Naive B cell (primary cell): Measurements from ENCODE around the gene ZNF700. TPM values are rescaled to one million over a fixed set of nuclear protein-coding genes. Genes with fewer than 3 reads are reported as not detected.
"Not testable (repeated sequence)": the region's sequence is repeated elsewhere in the genome, so short reads cannot be mapped to it uniquely, and the experiment has no call there.

Experiments used
- ATAC-seq, 2 donors: fragments of 150-1000 bp; cut with Tn5 transposase; 2 replicates each; pipeline ENCODE4 v1.10.0; 2021; ENCODE audit warnings: low read depth in 2 of 2, mild to moderate bottlenecking in 2 of 2, moderate library complexity in 2 of 2
- DNase-seq: peaks from one replicate; pipeline ENCODE4 v3.0.0; 2022
- H3K27ac Mint-ChIP-seq, 6 donors: one replicate each; pipeline ENCODE4 v1.8.0; 2020 to 2022; ENCODE audit warnings: mild to moderate bottlenecking in 6 of 6, mixed read lengths in 6 of 6, moderate library complexity in 5 of 6, inconsistent platforms in 2 of 6
- H3K27me3 Mint-ChIP-seq, 3 donors: one replicate each; pipeline ENCODE4 v1.8.0; 2021 to 2022; ENCODE audit warnings: mixed read lengths in 3 of 3, mild to moderate bottlenecking in 1 of 3
- H3K36me3 Mint-ChIP-seq, 2 donors: one replicate each; pipeline ENCODE4 v1.8.0; 2020 to 2022; ENCODE audit warnings: mixed read lengths in 2 of 2, inconsistent platforms in 1 of 2, mild to moderate bottlenecking in 1 of 2
- H3K4me1 Mint-ChIP-seq, 3 donors: one replicate each; pipeline ENCODE4 v1.8.0; 2020 to 2022; ENCODE audit warnings: mixed read lengths in 3 of 3, inconsistent platforms in 1 of 3, mild to moderate bottlenecking in 1 of 3, moderate library complexity in 1 of 3
- H3K4me3 Mint-ChIP-seq, 8 donors: one replicate each; pipeline ENCODE4 v1.8.0; 2020 to 2022; ENCODE audit warnings: mild to moderate bottlenecking in 8 of 8, mixed read lengths in 8 of 8, moderate library complexity in 8 of 8, inconsistent platforms in 2 of 8
- H3K9me3 Mint-ChIP-seq, 7 donors: one replicate each; pipeline ENCODE4 v1.8.0; 2020 to 2022; ENCODE audit warnings: mixed read lengths in 7 of 7, mild to moderate bottlenecking in 5 of 7, inconsistent platforms in 2 of 7, moderate library complexity in 1 of 7
- polyA plus RNA-seq, 6 donors: library from polyadenylated mRNA; unstranded; fragments of 300-500 nt; fragmentation: Illumina TruSeq; gene quantifications; one replicate each; pipeline ENCODE4 v1.2.3, GENCODE V29; 2021; ENCODE audit warnings: low read depth in 6 of 6

Gene ZNF700
- polyA plus RNA-seq, 6 donors from 2014 or later = 1.9 to 4.6 (median 3.3) TPM; not detected in 1

- Mint-ChIP-seq H3K9me3 (peaks cover 11 to 58% (median 39%) of the 10 kb centered on the region in 7 donors), H3K36me3 (peaks cover 15 to 20% of the 10 kb centered on the region in 2 donors)
- H3K4me3 Mint-ChIP-seq, H3K27me3 Mint-ChIP-seq, DNase-seq, H3K4me1 Mint-ChIP-seq, ATAC-seq, H3K27ac Mint-ChIP-seq: not testable (repeated sequence)
Measured at GRCh38 chr19:11911937-11912336, 13.0 kb upstream of the ZNF700 start.

- not testable (repeated sequence) for H3K4me3 Mint-ChIP-seq, H3K27ac Mint-ChIP-seq, H3K27me3 Mint-ChIP-seq, DNase-seq, H3K4me1 Mint-ChIP-seq, ATAC-seq, H3K36me3 Mint-ChIP-seq
- peaks cover 4 to 32% (median 20%) of the 10 kb centered on the region in 7 donors for H3K9me3 Mint-ChIP-seq
Measured at GRCh38 chr19:11914417-11915051, 10.4 kb upstream of the ZNF700 start.

GRCh38 chr19:11921852-11922495 lies 2.9 kb upstream of the ZNF700 start:
- peaks cover 27 to 36% (median 27%) of the 10 kb centered on the region in 3 donors for H3K4me1 Mint-ChIP-seq

GRCh38 chr19:11925651-11926187 lies 812 bp downstream of the ZNF700 start:
- H3K36me3 Mint-ChIP-seq, DNase-seq, ATAC-seq, H3K27me3 Mint-ChIP-seq, H3K9me3 Mint-ChIP-seq: not testable (repeated sequence)
- Mint-ChIP-seq H3K4me3 (peak overlapping the region; percentile 87 to 100 (median 98)), H3K27ac (peak overlapping the region; percentile 5 to 100 (median 90)), H3K4me1 (peaks cover 33 to 53% (median 38%) of the 10 kb centered on the region in 3 donors)

More at GRCh38 chr19:11921852-11922495, 2.9 kb upstream of the ZNF700 start:
- H3K9me3 Mint-ChIP-seq = no peaks in the 10 kb centered on the region
- H3K36me3 Mint-ChIP-seq = no peaks in the 10 kb centered on the region
- H3K27me3 Mint-ChIP-seq = no peaks in the 10 kb centered on the region
- H3K4me3 Mint-ChIP-seq = peak overlapping the region in 1 of 8 donors; percentile 49
- H3K27ac Mint-ChIP-seq = peak overlapping the region in 1 of 6 donors; percentile 42
- no peak for DNase-seq
- no peak for ATAC-seq

- H3K27me3 Mint-ChIP-seq = no peaks in the 10 kb centered on the region
- H3K4me1 Mint-ChIP-seq = peaks cover 41 to 61% (median 49%) of the 10 kb centered on the region in 3 donors
Measured at GRCh38 chr19:11927227-11927626, 2.3 kb downstream of the ZNF700 start.

GRCh38 chr19:11931051-11931450 lies 6.1 kb downstream of the ZNF700 start:
- peaks cover 0 to 7% of the 10 kb centered on the region in 2 donors for H3K36me3 Mint-ChIP-seq
- H3K4me1 Mint-ChIP-seq = peaks cover 24 to 35% (median 31%) of the 10 kb centered on the region in 3 donors
- H3K27ac Mint-ChIP-seq = peak overlapping the region in 4 of 6 donors; percentile 8 to 73 (median 48)

More at GRCh38 chr19:11927227-11927626, 2.3 kb downstream of the ZNF700 start:
- Mint-ChIP-seq H3K27ac (peak overlapping the region in 1 of 6 donors; percentile 97), H3K4me3 (peak overlapping the region in 3 of 8 donors; percentile 73 to 98 (median 90)), H3K36me3 (peaks cover 0 to 7% of the 10 kb centered on the region in 2 donors), H3K9me3 (no peaks in the 10 kb centered on the region)
- ATAC-seq (no peak), DNase-seq (no peak)

GRCh38 chr19:11931513-11931912 lies 6.6 kb downstream of the ZNF700 start:
- peak overlapping the region in 2 of 8 donors; percentile 15 to 43 for H3K4me3 Mint-ChIP-seq

More at GRCh38 chr19:11931051-11931450, 6.1 kb downstream of the ZNF700 start:
- H3K9me3 Mint-ChIP-seq = peaks cover 0 to 8% (median 0%) of the 10 kb centered on the region in 7 donors
- H3K4me3 Mint-ChIP-seq = peak overlapping the region in 2 of 8 donors; percentile 35 to 43
- no peak for DNase-seq
- no peak for ATAC-seq
- H3K27me3 Mint-ChIP-seq = no peaks in the 10 kb centered on the region

GRCh38 chr19:11935829-11936228 lies 10.9 kb downstream of the ZNF700 start:
- not testable (repeated sequence) for DNase-seq, H3K36me3 Mint-ChIP-seq, ATAC-seq, H3K27me3 Mint-ChIP-seq, H3K4me3 Mint-ChIP-seq, H3K27ac Mint-ChIP-seq
- Mint-ChIP-seq H3K4me1 (peaks cover 9 to 20% (median 9%) of the 10 kb centered on the region in 3 donors), H3K9me3 (peaks cover 0 to 45% (median 24%) of the 10 kb centered on the region in 7 donors)

More at GRCh38 chr19:11931513-11931912, 6.6 kb downstream of the ZNF700 start:
- DNase-seq = no peak
- peak overlapping the region in 1 of 6 donors; percentile 39 for H3K27ac Mint-ChIP-seq
- H3K36me3 Mint-ChIP-seq = peaks cover 0 to 7% of the 10 kb centered on the region in 2 donors
- H3K27me3 Mint-ChIP-seq = no peaks in the 10 kb centered on the region
- peaks cover 0 to 12% (median 4%) of the 10 kb centered on the region in 7 donors for H3K9me3 Mint-ChIP-seq
- H3K4me1 Mint-ChIP-seq = peaks cover 20 to 34% (median 27%) of the 10 kb centered on the region in 3 donors
- ATAC-seq = no peak

- not testable (repeated sequence) for H3K4me3 Mint-ChIP-seq, ATAC-seq, H3K27me3 Mint-ChIP-seq, H3K27ac Mint-ChIP-seq, DNase-seq
- Mint-ChIP-seq H3K9me3 (peaks cover 0 to 65% (median 43%) of the 10 kb centered on the region in 7 donors), H3K4me1 (peaks cover 0 to 18% (median 3%) of the 10 kb centered on the region in 3 donors), H3K36me3 (peaks cover 13 to 21% of the 10 kb centered on the region in 2 donors)
Measured at GRCh38 chr19:11938383-11938782, 13.5 kb downstream of the ZNF700 start.

- not testable (repeated sequence) for H3K27ac Mint-ChIP-seq, ATAC-seq, H3K27me3 Mint-ChIP-seq, H3K4me3 Mint-ChIP-seq, DNase-seq
- peaks cover 0 to 19% (median 0%) of the 10 kb centered on the region in 3 donors for H3K4me1 Mint-ChIP-seq
- H3K9me3 Mint-ChIP-seq = peaks cover 0 to 83% (median 67%) of the 10 kb centered on the region in 7 donors
- peaks cover 32 to 41% of the 10 kb centered on the region in 2 donors for H3K36me3 Mint-ChIP-seq
Measured at GRCh38 chr19:11941361-11941887, 16.5 kb downstream of the ZNF700 start.

GRCh38 chr19:11942008-11942842 lies 17.3 kb downstream of the ZNF700 start:
- peak in 1 of 2 donors; percentile 40 for ATAC-seq
- peaks cover 0 to 14% (median 0%) of the 10 kb centered on the region in 3 donors for H3K4me1 Mint-ChIP-seq
- peak overlapping the region in 1 of 8 donors; percentile 15 for H3K4me3 Mint-ChIP-seq
- no peak for DNase-seq
- H3K27ac Mint-ChIP-seq = peak overlapping the region in 1 of 6 donors; percentile 59
- H3K9me3 Mint-ChIP-seq = peaks cover 0 to 82% (median 71%) of the 10 kb centered on the region in 7 donors
- no peaks in the 10 kb centered on the region for H3K27me3 Mint-ChIP-seq
- peaks cover 31 to 49% of the 10 kb centered on the region in 2 donors for H3K36me3 Mint-ChIP-seq

GRCh38 chr19:11942843-11943108 lies 17.9 kb downstream of the ZNF700 start:
- peak overlapping the region in 1 of 6 donors; percentile 6 for H3K27ac Mint-ChIP-seq
- H3K4me1 Mint-ChIP-seq = peaks cover 0 to 14% (median 0%) of the 10 kb centered on the region in 3 donors
- DNase-seq (no peak), ATAC-seq (no peak)
- H3K9me3 Mint-ChIP-seq = peaks cover 0 to 84% (median 73%) of the 10 kb centered on the region in 7 donors
- peaks cover 36 to 54% of the 10 kb centered on the region in 2 donors for H3K36me3 Mint-ChIP-seq
- H3K27me3 Mint-ChIP-seq = no peaks in the 10 kb centered on the region
- H3K4me3 Mint-ChIP-seq = no peak overlapping the region
